Mesenchymal stem cell (in vitro differentiated cells and primary cell): ENCODE measurements around the gene NDC1.
A peak's percentile ranks its signal among the peaks of the same experiment; 100 is the strongest.

Experiments used
- DNase-seq: peaks from one replicate; pipeline ENCODE4 v3.0.0-alpha.2; 2013
- H2AFZ ChIP-seq: one replicate; pipeline ENCODE4 v1.6.1; 2013; ENCODE audit warnings: low read depth, mild to moderate bottlenecking, control low read depth, inconsistent platforms, low read length, moderate library complexity
- H2AK5ac ChIP-seq: 2 replicates; pipeline ENCODE4 v1.6.1; 2013; ENCODE audit warnings: low read length, moderate library complexity, mild to moderate bottlenecking, inconsistent platforms; ENCODE audit not compliant: severe bottlenecking
- H2BK120ac ChIP-seq: one replicate; pipeline ENCODE4 v1.6.1; 2013; ENCODE audit warnings: low read depth, mild to moderate bottlenecking, inconsistent platforms, low read length, moderate library complexity
- H2BK12ac ChIP-seq, 2 experiments: one replicate each; pipeline ENCODE4 v1.6.1; 2013; ENCODE audit warnings: inconsistent platforms in 2 of 2, low read length in 2 of 2, mild to moderate bottlenecking in 2 of 2, moderate library complexity in 2 of 2, control low read depth in 1 of 2
- H2BK15ac ChIP-seq: one replicate; pipeline ENCODE4 v1.6.1; 2013; ENCODE audit warnings: mild to moderate bottlenecking, low read depth, inconsistent platforms; ENCODE audit not compliant: poor library complexity, severe bottlenecking
- H2BK5ac ChIP-seq: 2 replicates; pipeline ENCODE4 v1.6.1; 2013; ENCODE audit warnings: low read depth, mild to moderate bottlenecking, low read length, control low read depth, inconsistent platforms; ENCODE audit not compliant: poor library complexity, severe bottlenecking
- H3K14ac ChIP-seq, 2 experiments: one replicate each; pipeline ENCODE4 v1.6.1; 2013; ENCODE audit warnings: inconsistent platforms in 2 of 2, low read length in 2 of 2, control low read depth in 1 of 2, mild to moderate bottlenecking in 1 of 2, moderate library complexity in 1 of 2
- H3K18ac ChIP-seq, 2 experiments: one replicate each; pipeline ENCODE4 v1.6.1; 2013; ENCODE audit warnings: inconsistent platforms in 2 of 2, low read length in 2 of 2, control low read depth in 1 of 2, low read depth in 1 of 2, mild to moderate bottlenecking in 1 of 2
- H3K23ac ChIP-seq, 2 experiments: one replicate each; pipeline ENCODE4 v1.6.1; 2013; ENCODE audit warnings: inconsistent platforms in 2 of 2, low read length in 2 of 2, mild to moderate bottlenecking in 2 of 2, moderate library complexity in 2 of 2, control low read depth in 1 of 2
- H3K27ac ChIP-seq: 2 replicates; pipeline ENCODE4 v1.5.1; 2013; ENCODE audit warnings: mild to moderate bottlenecking, moderate library complexity, low read length, control low read depth, inconsistent platforms; ENCODE audit not compliant: poor library complexity, severe bottlenecking
- H3K27me3 ChIP-seq, 2 experiments: 2 replicates each; pipeline versions ENCODE4 v1.6.1 to v1.7.0; 2013; ENCODE audit warnings: low read length in 2 of 2, mild to moderate bottlenecking in 2 of 2, moderate library complexity in 2 of 2, control low read depth in 1 of 2, inconsistent platforms in 1 of 2; ENCODE audit not compliant: control insufficient read depth in 1 of 2, insufficient read depth in 1 of 2
- H3K36me3 ChIP-seq, 2 experiments: 2 replicates each; pipeline versions ENCODE4 v1.6.1 to v1.7.0; 2013; ENCODE audit warnings: low read length in 2 of 2, control low read depth in 1 of 2, inconsistent platforms in 1 of 2, low read depth in 1 of 2, mild to moderate bottlenecking in 1 of 2; ENCODE audit not compliant: insufficient read depth in 2 of 2, control insufficient read depth in 1 of 2
- H3K4ac ChIP-seq, 2 experiments: one replicate each; pipeline ENCODE4 v1.6.1; 2013; ENCODE audit warnings: inconsistent platforms in 2 of 2, low read length in 2 of 2, mild to moderate bottlenecking in 2 of 2, moderate library complexity in 2 of 2, control low read depth in 1 of 2, low read depth in 1 of 2
- H3K4me1 ChIP-seq: 2 replicates; pipeline ENCODE4 v1.6.1; 2013; ENCODE audit warnings: low read depth, low read length, control low read depth; ENCODE audit not compliant: control insufficient read depth, insufficient read depth
- H3K4me2 ChIP-seq: 2 replicates; pipeline ENCODE4 v1.6.1; 2013; ENCODE audit warnings: low read length, mild to moderate bottlenecking, inconsistent platforms; ENCODE audit not compliant: poor library complexity, severe bottlenecking
- H3K4me3 ChIP-seq, 2 experiments: 2 replicates each; pipeline versions ENCODE4 v1.5.1 to v1.7.0; 2013; ENCODE audit warnings: low read length in 2 of 2, mild to moderate bottlenecking in 2 of 2, control low read depth in 1 of 2, low read depth in 1 of 2; ENCODE audit not compliant: insufficient read depth in 1 of 2
- H3K79me1 ChIP-seq: replicated peaks from 2 replicates; pipeline ENCODE4 v1.6.1; 2013; ENCODE audit warnings: mild to moderate bottlenecking, control low read depth, low read length, inconsistent platforms; ENCODE audit not compliant: poor library complexity, severe bottlenecking
- H3K9ac ChIP-seq: 2 replicates; pipeline ENCODE4 v1.7.0; 2013; ENCODE audit warnings: mild to moderate bottlenecking, low read length, moderate library complexity
- H3K9me3 ChIP-seq: 2 replicates; pipeline ENCODE4 v1.7.0; 2013; ENCODE audit warnings: mild to moderate bottlenecking, low read length; ENCODE audit not compliant: control insufficient read depth
- H4K8ac ChIP-seq: one replicate; pipeline ENCODE4 v1.6.1; 2013; ENCODE audit warnings: inconsistent platforms, mild to moderate bottlenecking, low read length, moderate library complexity
- H4K91ac ChIP-seq: one replicate; pipeline ENCODE4 v1.6.1; 2013; ENCODE audit warnings: mild to moderate bottlenecking, low read length, inconsistent platforms
- WGBS: methylation state at CpG from one replicate; pipeline ENCODE4 v1.1.7; 2013; ENCODE audit warnings: mixed read lengths; 5-methylcytosine and 5-hydroxymethylcytosine counted together

NDC1 gene

GRCh38 chr1:53735261-53735660 lies 102.8 kb downstream of the NDC1 start:
- Histone ChIP-seq H3K36me3 (no peaks in the 10 kb centered on the region), H3K14ac (no peak overlapping the region), H3K18ac (no peak overlapping the region), H3K9ac (no peak overlapping the region), H4K8ac (no peak overlapping the region), H2AK5ac (peak overlapping the region; percentile 28), H3K27me3 (peaks cover 0 to 50% of the 10 kb centered on the region in 2 experiments), H2BK15ac (no peak overlapping the region), H2BK12ac (no peak overlapping the region), H3K4me2 (peak overlapping the region; percentile 95), H3K9me3 (no peaks in the 10 kb centered on the region), H2AFZ (no peak overlapping the region), H4K91ac (no peak overlapping the region), H2BK5ac (no peak overlapping the region), H3K23ac (no peak overlapping the region), H3K4ac (no peak overlapping the region), H3K27ac (peak overlapping the region; percentile 99), H2BK120ac (no peak overlapping the region), H3K4me3 (no peak overlapping the region), H3K4me1 (peaks cover 34% of the 10 kb centered on the region), H3K79me1 (no peaks in the 10 kb centered on the region)
- WGBS, result 75% methylated on average over 5 of the region's 5 CpGs
- DNase-seq, result no peak

DNA sequence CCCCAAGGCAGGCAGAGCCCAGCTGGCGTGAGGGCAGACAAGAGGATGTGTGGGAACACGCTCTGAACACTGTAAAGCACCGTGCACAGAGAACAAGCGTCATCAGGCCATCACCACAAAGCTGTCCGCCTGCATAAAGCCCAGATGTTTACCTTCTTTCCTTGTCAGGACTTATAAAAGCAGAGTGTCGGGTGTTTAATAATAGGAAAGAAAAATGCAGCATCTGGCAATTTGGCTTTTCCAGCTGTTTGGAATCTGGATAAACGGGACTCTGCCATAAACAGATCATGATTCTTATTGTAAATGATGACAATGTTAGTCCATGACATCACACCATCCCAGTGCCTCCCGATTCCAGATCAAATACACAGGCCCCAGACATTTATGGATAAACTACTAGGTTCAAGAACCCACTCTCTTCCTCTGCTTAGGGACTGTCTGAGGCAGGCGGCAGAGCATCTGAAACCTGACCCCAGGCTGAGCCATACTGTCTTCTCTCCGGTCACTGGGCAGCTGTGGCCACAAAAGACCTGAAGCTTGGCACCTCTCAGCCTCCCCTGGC lies 103.4 kb downstream of the NDC1 start:
- Histone ChIP-seq H3K27me3 (peaks cover 0 to 49% of the 10 kb centered on the region in 2 experiments), H3K9me3 (no peaks in the 10 kb centered on the region), H2AFZ (no peak overlapping the region), H2BK12ac (no peak overlapping the region), H4K8ac (no peak overlapping the region), H3K36me3 (no peaks in the 10 kb centered on the region), H3K18ac (no peak overlapping the region), H2BK15ac (no peak overlapping the region), H3K9ac (peak overlapping the region; percentile 8), H3K14ac (no peak overlapping the region), H3K4me2 (peak overlapping the region; percentile 26), H3K4ac (no peak overlapping the region), H3K27ac (peak overlapping the region; percentile 99), H3K79me1 (no peaks in the 10 kb centered on the region), H2BK5ac (no peak overlapping the region), H3K4me1 (peaks cover 30% of the 10 kb centered on the region), H3K23ac (no peak overlapping the region), H3K4me3 (no peak overlapping the region), H4K91ac (no peak overlapping the region), H2AK5ac (peak overlapping the region; percentile 28), H2BK120ac (no peak overlapping the region)
- 67% methylated on average over 9 of the region's 10 CpGs for WGBS
- DNase-seq, result peak; percentile 68

DNA sequence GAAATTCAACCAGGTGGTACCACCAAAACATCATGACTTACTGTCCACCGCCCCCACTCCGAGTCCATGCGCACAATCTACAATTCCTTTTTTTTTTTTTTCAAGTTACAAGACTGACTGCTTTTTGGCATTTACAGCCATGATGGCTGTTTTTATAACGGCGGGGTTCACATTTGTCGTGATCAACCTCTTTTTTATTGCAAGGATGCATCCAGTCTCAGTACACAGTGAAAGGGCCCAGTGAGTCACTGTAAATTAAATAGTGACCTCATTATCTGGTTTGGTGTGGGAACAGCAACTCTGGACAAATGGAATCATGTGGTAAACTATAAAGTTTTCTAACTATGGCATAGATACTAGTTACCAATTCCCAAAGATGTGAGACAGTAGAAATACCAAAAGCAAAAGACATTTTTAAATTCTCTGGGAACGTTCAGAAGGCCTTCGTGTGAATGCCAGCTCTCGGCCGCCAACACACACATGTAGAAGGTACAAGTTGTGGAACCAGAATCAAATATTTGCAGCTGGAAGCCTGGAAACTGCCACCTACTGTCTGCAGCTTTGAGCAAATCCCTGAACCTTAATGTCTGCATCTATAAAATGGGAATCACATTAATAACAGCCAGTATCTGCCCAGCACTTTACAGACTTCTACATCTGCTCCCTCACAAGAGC lies 104.0 kb downstream of the NDC1 start:
- Histone ChIP-seq H4K8ac (no peak overlapping the region), H4K91ac (no peak overlapping the region), H3K4me3 (no peak overlapping the region), H3K36me3 (no peaks in the 10 kb centered on the region), H3K4me2 (peak overlapping the region; percentile 46), H3K79me1 (no peaks in the 10 kb centered on the region), H2AK5ac (peak overlapping the region; percentile 64), H3K4me1 (peaks cover 32% of the 10 kb centered on the region), H3K27ac (peak overlapping the region; percentile 99), H2BK5ac (peak overlapping the region; percentile 77), H3K9me3 (no peaks in the 10 kb centered on the region), H3K18ac (no peak overlapping the region), H2BK120ac (no peak overlapping the region), H3K14ac (no peak overlapping the region), H2BK15ac (no peak overlapping the region), H3K23ac (no peak overlapping the region), H2AFZ (no peak overlapping the region), H3K4ac (no peak overlapping the region), H3K9ac (peak overlapping the region; percentile 81), H3K27me3 (peaks cover 0 to 49% of the 10 kb centered on the region in 2 experiments), H2BK12ac (no peak overlapping the region)
- DNase-seq, result peak; percentile 37
- 87% methylated on average over 10 of the region's 10 CpGs for WGBS

DNA sequence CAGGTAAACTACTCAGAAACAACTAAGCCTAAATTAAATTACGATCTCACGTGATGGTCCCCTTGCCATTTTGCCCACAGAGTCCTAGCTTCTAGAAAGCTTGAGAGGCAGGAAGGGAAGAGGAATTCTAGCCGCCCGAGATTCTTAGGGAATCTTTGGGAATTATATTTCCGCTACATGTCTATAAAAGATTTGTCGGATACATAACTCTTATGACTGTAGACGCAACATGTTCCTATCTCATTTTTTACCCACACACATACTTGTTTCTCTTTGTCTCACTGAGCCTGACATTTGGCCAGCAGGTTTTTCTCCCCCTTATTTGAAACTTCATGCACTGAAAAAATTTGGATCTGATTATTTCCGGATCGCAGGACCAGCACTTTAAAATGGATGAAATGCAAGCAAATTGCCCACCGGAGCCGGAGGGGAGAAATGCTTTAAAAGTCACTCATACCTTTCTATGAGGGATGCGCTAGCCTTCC lies 104.6 kb downstream of the NDC1 start:
- Histone ChIP-seq H3K9ac (peak overlapping the region; percentile 81), H4K91ac (no peak overlapping the region), H3K18ac (no peak overlapping the region), H3K9me3 (no peaks in the 10 kb centered on the region), H2BK120ac (no peak overlapping the region), H3K36me3 (no peaks in the 10 kb centered on the region), H2BK15ac (no peak overlapping the region), H4K8ac (no peak overlapping the region), H3K27ac (peak overlapping the region; percentile 99), H3K14ac (no peak overlapping the region), H3K4me1 (peaks cover 33% of the 10 kb centered on the region), H3K4me2 (peak overlapping the region; percentile 46), H3K4ac (no peak overlapping the region), H2BK12ac (no peak overlapping the region), H2AFZ (no peak overlapping the region), H3K23ac (no peak overlapping the region), H2BK5ac (peak overlapping the region; percentile 77), H3K79me1 (no peaks in the 10 kb centered on the region), H3K4me3 (no peak overlapping the region), H3K27me3 (peaks cover 0 to 46% of the 10 kb centered on the region in 2 experiments), H2AK5ac (peak overlapping the region; percentile 64)
- no peak for DNase-seq
- 95% methylated on average over 12 of the region's 12 CpGs for WGBS
